Endothelial cell of coronary artery (primary cell): ENCODE data around the gene ANGPTL1. TPM values are rescaled to one million over a fixed set of nuclear protein-coding genes. Genes with fewer than 3 reads are reported as not detected.

Experiments used
- total RNA-seq: library from RNA; depleted of rRNA; stranded (reverse); fragments of >200 nt; gene quantifications from 2 replicates; pipeline ENCODE4 v1.2.3, GENCODE V29; 2014

The ANGPTL1 gene
- total RNA-seq = under 0.01 and 1.1 TPM in 2 replicates

DNA sequence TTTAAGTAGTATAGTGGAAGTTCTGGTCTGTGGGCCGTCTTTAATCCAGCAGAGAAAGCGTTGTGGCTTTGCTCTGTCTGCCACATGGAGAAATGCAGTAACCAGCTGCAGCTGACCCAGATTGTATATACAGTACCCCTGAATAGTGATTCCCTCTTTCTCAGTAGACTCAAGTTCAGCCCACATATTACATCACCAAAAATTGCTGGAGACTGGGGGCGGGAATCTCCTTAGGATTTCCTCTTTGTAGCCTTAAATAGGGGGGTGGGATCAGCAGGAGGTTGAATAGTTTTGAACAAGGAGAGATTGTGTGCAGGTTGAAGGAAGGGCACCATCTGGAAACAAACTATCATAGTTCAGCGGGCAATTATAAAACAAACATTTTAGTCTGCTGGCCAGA lies at the start of gene ANGPTL1:
TSS of gene ANGPTL1 (minus strand) at position 134 of the 400 bp plus-strand sequence. CDS start 5,301 bp downstream, outside the sequence.

Other genes starting within 250 kb of the ANGPTL1 start
- gene RALGPS2, start 145.8 kb downstream of the ANGPTL1 start, total RNA-seq = 15.2 and 21.3 TPM in 2 replicates
- gene FAM20B, start 154.8 kb upstream of the ANGPTL1 start, total RNA-seq = 26.7 and 34.1 TPM in 2 replicates
- 17.4 and 24.0 TPM in 2 replicates for gene TOR3A, start 211.0 kb upstream of the ANGPTL1 start, total RNA-seq